ENCODE measurements around the gene PLPPR5.

The PLPPR5 gene

DNA sequence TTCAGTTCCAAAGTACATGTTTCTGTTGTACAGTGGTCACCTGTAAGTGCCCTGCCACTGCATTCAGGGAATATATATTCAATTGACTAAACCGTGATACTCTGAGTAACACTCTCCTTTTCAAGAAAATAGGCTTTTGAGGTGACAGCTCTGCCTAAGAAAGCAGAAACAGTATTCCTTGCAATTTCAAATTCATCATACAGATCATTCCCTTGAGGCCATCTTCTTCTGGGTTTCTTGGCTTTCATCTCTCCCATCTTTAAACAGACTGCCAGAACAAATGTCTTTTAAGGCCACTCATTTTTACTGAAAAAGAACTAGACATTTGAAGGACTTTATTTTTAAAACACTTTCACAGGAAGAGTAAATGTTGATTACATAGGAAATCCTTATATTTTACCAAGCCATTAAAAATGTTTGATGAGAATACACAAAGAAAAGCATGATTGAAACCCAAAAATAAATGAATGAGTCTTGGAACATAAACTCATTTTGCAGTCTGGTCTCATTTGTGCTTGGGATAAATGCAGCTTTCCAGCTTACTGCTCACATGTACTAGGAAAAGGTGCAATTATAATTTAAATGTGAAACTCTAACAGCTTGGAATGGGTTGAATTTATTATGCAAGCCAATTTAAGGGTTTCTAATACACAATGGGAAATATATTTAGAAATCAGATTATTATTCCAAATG is 34.7 kb downstream of the PLPPR5 start:
- DNase-seq (ENCODE audit: low read depth in 2 of 3, low spot score in 2 of 3), result no peak

DNA sequence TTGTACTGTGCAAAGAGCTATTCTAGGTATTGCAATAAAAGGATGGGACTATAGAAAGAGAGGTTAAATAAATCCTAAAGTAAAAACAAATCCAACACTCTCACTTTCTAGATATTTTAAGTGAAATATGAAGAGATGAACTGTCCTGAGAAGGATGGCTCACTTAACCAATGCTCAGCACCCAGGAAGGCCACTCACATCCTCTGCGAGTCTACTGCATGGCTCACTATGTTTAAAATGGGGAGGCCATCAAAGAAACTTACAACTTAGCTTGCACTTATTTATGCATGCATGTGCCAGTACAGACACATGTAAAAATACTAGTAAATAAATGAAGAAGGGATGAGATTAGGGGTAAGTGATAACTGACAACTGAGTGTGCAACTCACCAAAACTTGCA is 37.5 kb downstream of the PLPPR5 start:
- no peak for DNase-seq (ENCODE audit: low read depth in 2 of 3, low spot score in 2 of 3)

DNA sequence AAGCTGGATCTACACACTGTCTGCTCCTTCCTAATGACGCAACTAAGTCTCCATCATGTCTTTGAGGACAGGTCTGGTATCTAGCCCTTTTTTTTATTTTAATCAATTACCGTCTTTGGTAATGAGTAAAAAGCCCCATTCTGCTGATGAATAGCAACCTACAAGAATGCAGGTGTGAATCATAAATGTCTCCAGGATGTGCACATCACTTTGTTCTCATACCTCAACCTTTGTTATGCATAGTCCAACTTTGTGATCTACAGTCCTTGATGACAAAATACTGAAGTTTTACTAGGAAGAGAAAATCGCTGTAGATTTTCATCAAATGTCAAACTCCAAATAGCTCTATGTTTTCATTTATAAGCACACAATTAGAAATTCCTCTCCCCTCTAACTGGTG is 39.3 kb downstream of the PLPPR5 start:
- no peak for DNase-seq (ENCODE audit: low read depth in 2 of 3, low spot score in 2 of 3)

DNA sequence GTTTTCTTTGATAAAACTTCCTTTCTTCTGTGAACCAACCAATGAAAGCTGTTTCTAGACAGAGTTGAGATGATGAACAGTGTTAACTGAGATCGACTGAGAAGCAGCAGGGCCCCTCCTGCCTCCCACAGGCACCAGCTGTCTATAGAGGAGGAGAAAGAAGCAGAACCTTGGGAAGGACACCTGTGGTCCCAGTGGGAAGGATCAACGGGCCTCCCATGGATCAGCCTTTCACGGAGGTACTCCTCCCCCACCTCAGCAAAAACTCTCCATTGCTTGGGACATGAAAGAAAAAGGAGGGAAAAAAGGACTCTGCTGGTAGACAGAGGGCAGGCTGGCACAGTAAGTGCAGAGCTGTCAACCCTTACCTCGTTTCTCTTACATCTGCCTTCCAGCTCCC is 40.5 kb downstream of the PLPPR5 start:
- DNase-seq (ENCODE audit: low read depth in 2 of 3, low spot score in 2 of 3), result no peak

DNA sequence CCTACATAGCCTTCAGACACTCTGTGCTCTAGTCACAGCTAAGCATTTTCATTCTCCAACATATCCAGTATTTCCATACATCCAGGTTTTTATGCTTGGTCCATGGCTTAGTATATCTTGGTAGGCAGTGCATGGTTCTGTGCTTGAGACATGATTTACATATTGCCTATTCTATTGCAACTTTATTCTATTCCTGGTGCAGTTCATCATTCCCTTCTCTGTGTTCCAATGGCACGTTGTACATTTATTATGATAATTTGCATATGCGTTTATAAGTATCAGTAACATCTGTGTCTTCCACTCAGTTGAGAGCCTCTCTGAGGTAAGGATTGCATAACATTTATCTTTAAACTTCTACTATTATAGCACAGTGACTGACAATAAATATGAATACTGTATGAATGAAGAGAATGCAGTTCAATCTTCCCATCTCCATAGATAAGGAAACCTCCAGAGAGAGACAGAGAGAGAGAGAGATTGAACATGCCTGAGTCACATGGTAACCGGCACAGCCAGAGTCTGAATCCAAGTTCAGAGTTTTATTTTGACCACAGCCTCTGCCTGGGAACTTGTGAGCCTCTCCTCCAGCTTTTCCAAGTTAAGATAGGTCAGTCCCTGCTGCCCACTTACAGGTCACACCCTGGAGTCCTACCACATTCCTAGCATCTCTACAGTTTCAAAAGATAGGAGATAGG is 41.5 kb downstream of the PLPPR5 start:
- DNase-seq (ENCODE audit: low read depth in 2 of 3, low spot score in 2 of 3), result no peak

DNA sequence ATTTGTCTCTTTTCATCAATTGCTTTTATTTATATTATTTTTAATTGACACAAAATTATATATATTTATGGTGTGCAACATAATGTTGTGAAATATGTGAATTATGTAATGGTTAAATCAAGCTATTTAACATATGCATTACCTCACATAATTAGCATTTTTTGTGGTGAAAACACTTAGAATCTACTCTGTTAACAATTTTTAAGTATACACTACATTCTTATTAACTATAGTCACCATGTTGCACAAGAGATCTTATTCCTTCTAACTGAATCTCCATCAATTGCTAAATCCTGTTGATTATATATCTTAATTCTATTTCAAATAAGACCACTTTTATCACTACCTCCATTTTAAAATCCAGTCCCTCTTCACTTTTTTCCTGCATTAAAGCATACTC is 42.5 kb downstream of the PLPPR5 start:
- no peak for DNase-seq (ENCODE audit: low read depth in 2 of 3, low spot score in 2 of 3)

DNA sequence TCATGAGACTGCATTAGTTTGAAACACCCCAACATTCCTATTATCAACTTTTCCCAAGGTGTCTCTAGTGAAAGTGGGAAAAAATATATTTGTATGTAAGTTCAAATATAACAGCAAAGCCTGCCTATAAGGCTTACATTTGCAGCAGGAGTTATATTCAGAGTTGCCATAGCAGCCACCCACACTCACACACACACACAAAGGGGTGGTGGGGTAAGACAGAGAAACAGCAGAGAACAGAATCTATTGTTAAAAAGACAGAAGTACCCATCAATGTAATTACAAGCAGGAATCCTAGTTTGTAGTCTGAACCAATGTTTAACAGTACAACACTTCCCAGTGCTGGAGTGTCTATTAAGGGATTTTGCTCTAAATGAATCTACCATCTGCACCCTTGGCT is 55.0 kb downstream of the PLPPR5 start:
- DNase-seq (ENCODE audit: low read depth in 2 of 3, low spot score in 2 of 3), result no peak

DNA sequence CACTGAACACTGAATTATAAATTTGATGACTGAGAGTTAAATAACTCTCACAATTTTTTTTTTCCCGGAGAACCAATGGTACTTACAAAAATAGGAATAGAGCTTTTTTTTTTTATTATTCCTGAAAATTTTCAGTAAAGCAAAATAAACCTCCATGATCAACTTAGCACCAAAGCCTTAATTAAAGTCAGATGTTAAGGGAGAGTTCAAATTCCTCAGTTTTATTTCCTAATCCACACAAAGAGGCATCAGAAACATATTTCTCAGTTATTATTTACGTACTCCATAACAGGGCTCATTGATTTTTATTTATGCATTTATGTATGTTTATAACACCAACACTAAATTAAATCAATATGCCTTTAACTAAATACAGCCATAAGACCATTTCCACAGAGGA is 55.5 kb downstream of the PLPPR5 start:
- DNase-seq (ENCODE audit: low read depth in 2 of 3, low spot score in 2 of 3), result no peak

DNA sequence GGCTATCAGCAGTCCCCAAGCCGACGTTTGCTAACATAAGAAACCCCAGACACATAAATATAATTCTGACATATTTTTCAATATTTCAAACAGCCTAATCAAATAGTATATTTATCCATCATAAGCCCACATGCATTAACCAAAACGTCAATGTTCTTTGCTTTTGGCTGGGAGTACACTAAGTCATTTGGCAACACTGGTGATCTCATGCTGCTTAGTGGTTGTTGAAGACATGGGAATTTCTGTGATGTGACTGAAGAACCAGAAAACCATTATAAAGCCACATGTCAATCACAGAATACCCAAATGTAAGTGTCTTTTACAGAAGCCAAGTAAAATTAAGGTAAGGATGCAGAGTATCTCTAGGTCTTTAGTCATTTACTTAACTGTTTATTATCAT is 57.6 kb downstream of the PLPPR5 start:
- no peak for DNase-seq (ENCODE audit: low read depth in 2 of 3, low spot score in 2 of 3)

DNA sequence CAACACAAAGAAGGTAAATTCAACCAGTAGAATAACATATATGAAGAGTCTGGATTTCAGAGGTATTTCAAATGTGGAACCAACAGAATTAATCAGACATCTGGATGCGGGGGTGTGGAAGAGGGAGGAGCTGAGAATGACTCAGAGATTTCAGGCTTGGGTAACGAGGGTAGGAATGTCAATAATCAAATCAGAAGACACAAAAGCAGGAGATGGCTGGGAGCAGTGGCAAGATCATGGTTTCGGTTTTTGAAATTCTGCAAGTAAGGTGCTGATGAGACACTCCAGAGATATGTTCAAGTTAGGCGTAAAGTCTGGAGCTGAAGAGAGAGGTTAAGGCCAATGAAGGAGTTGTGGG is 64.0 kb downstream of the PLPPR5 start:
- DNase-seq (ENCODE audit: low read depth in 2 of 3, low spot score in 2 of 3), result no peak

DNA sequence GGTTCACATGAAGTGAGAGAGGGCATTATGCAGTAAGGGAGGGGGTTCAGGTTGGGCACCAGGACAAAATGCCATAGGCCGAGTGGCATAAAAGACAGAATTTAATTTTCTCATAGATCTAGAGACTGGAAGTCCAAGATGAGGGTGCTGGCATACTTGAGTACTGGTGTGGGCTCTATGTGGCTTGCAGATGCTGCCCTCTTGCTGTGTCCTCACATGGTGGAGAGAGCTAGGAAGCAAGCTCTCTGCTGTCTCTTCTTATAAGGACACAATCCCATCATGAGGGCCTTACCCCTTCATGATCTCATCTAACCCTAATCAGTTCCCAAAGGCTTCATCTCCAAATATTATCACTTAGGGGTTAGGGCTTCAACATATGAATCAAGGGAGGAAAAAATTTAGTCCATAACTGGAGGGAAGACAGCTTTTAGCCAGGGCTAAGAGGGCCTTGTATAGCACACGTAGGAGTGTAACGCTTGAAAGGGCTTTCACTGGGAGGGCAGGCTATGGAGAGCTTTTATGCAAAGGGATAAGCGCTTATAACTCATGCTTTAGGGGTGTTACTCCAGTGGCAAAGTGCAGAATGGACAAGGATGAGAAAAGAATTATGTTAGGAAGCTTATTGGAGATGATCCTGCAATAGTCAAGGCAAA is 64.5 kb downstream of the PLPPR5 start:
- DNase-seq (ENCODE audit: low read depth in 2 of 3, low spot score in 2 of 3), result no peak

DNA sequence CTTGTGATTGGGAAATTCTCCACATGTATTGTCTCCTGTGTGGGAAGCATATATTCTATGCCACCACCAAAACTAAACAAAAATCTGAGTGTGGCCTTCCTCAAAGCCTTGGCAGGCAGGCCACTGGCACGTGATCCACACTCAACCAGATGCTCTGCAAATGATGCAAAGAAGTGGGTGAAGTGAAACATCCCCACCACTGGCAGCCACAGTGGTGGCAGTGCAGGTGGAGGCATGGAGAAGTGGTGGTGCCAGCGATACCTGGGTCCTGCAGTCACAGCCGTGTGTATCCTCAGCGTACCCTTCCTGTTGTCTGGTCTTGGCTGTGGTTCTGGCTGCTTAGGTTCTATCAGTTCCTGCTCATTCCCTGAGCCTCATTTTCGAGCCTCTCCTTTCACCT is 65.2 kb downstream of the PLPPR5 start:
- DNase-seq (ENCODE audit: low read depth in 2 of 3, low spot score in 2 of 3), result no peak

DNA sequence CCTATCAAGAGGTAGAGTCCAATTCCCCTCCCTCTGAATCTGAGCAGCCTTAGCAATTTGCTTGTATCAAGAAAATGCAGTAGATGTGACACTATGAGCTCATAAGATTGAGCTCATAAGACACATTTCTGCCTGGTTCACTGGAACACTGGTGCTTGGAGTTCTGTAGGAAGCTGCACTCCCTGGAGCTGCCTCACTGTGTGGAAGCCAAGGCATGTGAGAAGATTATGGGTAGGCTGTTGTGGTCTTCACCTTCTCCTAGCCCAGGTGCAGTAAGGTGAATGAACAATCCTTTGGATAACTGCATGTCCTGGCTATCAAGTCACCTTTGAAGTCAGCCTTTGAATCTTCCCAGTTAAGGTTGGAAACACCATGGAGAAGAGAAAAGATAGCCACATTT is 67.3 kb downstream of the PLPPR5 start:
- no peak for DNase-seq (ENCODE audit: low read depth in 2 of 3, low spot score in 2 of 3)

DNA sequence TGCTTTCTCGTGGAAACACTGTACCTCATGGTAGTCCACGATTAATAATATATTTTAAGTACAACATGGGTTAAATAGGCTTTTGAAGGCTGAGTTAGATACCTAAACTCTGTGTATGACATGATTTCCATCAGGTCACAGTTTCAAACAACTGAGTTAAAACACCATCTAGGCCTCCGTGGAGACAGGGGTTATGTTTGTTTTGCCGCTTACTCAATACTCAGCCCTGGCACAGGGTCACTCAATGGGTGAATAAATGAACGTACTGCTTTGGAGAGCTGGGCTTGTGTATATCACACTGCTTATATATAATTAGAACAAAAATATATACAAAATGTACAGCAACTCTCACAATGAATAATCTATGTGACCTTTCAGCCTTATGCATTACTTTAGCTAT is 72.5 kb downstream of the PLPPR5 start:
- DNase-seq (ENCODE audit: low read depth in 2 of 3, low spot score in 2 of 3), result no peak

DNA sequence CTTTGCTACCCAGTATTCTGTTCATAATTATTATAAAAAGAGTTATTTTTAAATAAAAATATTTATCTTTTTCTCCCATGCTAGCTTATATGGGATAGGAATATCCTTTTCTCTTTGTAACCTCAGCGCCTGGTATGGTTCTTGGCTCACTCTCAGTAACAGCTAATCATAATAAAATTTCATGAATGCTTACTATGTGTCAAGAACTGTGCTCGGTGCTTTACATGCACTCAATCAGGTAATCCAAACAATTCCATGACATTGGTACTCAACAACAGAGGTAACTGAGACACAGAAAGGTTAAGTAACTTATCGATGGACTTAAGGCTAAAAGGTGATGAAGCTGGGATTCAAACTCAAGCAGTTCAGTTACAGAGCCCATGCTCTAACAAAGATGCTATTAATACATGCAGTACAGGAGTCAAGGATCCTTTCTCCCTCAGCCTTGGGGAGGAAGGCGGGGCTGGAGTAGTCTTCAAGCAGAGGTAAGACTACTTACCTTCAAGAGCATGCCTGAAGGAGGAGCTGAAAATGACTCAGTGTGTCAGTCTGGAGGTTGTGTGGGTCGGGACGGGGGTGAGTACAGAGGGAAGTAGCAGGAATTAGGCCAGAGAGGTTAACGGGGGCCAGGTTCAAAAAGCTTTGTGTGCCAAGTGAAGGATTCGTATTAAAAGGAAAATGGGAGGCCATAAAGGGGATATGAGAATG is 73.4 kb downstream of the PLPPR5 start:
- DNase-seq (ENCODE audit: low read depth in 2 of 3, low spot score in 2 of 3), result no peak

DNA sequence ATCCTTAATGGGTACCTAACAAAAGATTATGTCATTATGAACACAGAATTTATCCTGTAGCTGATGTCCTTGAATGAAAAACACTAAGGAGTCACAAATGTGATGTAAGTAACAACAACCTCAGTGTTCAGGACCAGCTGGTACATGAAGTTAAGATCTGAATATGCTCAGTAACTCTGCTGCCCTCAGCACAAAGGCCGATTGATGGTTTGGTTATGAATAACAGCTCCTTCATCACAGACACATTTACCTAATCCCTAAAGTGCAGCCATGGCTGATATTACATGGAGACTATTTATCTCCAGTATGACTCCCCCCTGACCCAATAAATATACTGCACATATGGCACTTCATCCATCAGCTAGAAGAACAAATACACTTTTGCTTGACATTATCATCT is 75.2 kb downstream of the PLPPR5 start:
- DNase-seq (ENCODE audit: low read depth in 2 of 3, low spot score in 2 of 3), result no peak

DNA sequence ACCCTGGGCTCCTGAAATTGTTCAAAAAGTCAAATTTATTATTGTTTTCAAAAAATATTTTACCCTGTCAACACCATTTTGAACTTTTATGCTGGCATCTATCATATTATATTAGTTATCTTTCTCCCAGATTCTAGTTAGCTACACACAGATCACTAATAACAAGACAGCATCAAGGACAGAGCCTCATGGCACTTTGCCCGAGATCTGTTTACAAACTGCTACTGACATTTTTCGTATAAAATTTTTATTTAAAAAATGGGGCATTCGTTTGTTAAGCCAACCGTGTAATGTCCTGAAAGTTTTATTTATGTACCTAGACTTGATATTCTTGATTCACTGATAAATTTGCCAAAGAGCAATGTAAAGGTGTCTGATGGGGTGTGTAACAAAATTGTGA is 78.1 kb downstream of the PLPPR5 start:
- no peak for DNase-seq (ENCODE audit: low read depth in 2 of 3, low spot score in 2 of 3)

DNA sequence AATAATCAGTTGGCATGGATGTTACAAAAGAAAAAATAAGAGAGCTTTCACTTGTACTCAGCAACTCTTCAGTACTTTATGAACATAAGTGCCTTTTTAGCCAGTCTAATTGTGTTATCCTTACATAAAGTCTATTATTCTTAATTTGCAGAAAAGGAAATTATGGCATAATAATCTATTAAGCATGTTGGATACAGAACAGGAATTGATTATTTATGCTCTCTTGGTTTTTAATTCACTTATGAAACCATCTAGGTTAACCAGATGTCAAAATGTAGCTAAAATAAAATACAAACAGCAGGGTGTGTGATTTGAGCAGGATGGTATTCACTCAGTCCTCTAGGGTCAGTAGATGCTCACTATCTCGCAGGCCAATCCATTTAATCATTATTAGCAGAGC is 79.7 kb downstream of the PLPPR5 start:
- DNase-seq (ENCODE audit: low read depth in 2 of 3, low spot score in 2 of 3), result no peak

DNA sequence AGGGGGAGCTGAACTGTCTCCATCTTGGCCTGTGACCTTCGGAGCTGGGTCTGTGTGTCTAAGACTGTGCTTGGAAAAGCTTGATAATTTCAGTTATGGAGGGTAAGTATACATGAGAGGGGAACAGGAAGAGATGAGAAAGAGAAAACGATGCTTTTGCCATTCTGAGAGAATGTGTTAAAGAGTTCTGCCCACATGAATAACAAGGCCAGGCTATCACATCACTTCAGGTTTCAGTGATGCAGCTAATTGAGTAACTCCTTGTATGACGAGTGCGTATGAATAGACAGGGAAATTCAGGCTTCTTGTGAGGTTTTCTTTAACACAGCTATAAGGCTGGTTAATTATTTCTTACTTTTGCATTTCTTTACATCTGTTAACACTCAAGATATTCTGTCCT is 81.0 kb downstream of the PLPPR5 start:
- no peak for DNase-seq (ENCODE audit: low read depth in 2 of 3, low spot score in 2 of 3)

DNA sequence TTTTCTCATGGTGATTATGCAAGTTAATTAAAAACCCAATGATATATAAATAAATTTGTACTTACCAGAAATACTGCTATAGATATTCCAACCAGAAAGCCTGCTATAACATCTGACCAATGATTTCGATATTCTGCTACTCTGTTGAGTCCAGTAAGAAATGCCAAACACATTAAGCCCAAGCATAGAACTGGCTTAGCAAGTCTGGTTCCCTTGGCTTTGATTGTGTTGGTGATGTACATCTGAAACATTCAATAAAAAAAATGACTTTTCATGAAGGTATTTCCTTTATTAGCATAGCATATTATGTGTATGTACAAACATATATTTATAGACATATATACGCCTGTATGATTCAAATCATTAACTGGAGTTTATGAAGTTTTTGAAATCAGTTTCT is 82.8 kb downstream of the PLPPR5 start:
- DNase-seq (ENCODE audit: low read depth in 2 of 3, low spot score in 2 of 3), result no peak

DNA sequence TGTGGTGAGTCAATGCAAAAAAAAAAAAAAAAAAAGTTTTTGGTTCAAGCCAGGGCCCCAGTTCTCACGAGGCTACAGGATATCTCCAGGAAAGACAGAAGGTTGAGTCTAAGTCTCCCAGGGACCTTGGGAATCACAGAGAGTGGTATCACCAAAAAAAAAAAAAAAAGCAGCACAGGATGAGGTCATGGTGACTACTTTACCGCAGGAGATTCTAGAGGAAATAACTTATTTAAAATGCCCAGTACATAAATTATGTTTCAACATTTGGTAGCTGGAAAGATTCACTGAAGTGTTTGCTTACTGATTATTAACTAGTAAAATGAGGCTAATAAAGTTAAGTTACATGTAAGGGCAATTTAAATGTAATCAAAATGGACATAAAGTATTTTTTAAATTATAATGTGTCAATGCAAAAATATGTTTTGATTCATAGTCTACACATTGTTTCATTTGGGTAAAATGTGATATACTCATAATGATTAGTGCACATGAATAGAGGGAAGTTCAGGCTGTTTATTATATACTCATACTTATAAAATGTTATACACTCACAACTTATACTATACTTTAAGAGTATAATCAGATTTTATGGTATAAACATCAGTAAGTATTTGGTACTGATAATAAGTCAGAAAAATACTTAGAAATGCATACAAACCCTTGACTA is 84.1 kb downstream of the PLPPR5 start:
- DNase-seq (ENCODE audit: low read depth in 2 of 3, low spot score in 2 of 3), result no peak

DNA sequence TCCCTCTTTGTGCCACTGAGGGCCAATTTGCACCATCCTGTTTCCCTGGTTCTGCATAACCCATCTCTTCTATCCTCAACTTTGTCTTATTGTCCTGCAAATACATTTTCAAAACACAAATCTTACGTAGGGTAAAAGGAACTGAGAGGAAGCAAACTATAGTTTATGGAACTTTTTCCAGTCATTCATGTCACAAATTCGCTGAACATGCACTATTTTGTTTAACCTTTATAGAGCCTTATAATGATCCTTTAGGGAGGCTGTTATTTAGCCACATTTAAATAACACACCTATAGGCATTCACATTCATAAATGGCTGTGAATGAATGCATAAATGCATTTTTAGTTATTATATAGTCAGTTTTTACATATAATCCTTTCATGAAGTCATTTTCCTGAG is 85.0 kb downstream of the PLPPR5 start:
- DNase-seq (ENCODE audit: low read depth in 2 of 3, low spot score in 2 of 3), result no peak

Measured in activated CD8-positive, alpha-beta memory T cell treated with anti-CD3 and anti-CD28 coated beads for 48 hours (primary cell).